Fibroblast of upper back skin (primary cell): ENCODE data around the gene DOC2A.
"Not testable (repeated sequence)": the region's sequence is repeated elsewhere in the genome, so short reads cannot be mapped to it uniquely, and the experiment has no call there.

Experiments
- DNase-seq: peaks from one replicate; pipeline ENCODE4 v3.0.0-alpha.2; 2013

The DOC2A gene

GRCh38 chr16:30010844-30011713 lies at the start of gene DOC2A:
DOC2A (minus strand) TSS chr16:30011027; CDS start chr16:30010222, 805 bp downstream.
- no peak for DNase-seq

GRCh38 chr16:30060346-30060745 lies 49.5 kb upstream of the DOC2A start:
- DNase-seq = no peak

GRCh38 chr16:30054959-30055553 lies 44.2 kb upstream of the DOC2A start:
- DNase-seq = no peak

GRCh38 chr16:30054451-30054850 lies 43.6 kb upstream of the DOC2A start:
- no peak for DNase-seq

- peak; percentile 53 for DNase-seq
Measured at GRCh38 chr16:30053376-30054015, 42.7 kb upstream of the DOC2A start.

GRCh38 chr16:30052671-30053372 lies 42.0 kb upstream of the DOC2A start:
- DNase-seq = peak; percentile 90

- peak; percentile 69 for DNase-seq
Measured at GRCh38 chr16:30051518-30051917, 40.7 kb upstream of the DOC2A start.

- no peak for DNase-seq
Measured at GRCh38 chr16:30049871-30050270, 39.0 kb upstream of the DOC2A start.

GRCh38 chr16:30046588-30046987 lies 35.8 kb upstream of the DOC2A start:
- no peak for DNase-seq

- no peak for DNase-seq
Measured at GRCh38 chr16:30046178-30046577, 35.4 kb upstream of the DOC2A start.

- peak; percentile 48 for DNase-seq
Measured at GRCh38 chr16:30041841-30042240, 31.0 kb upstream of the DOC2A start.

- not testable (repeated sequence) for DNase-seq
Measured at GRCh38 chr16:30040690-30041089, 29.9 kb upstream of the DOC2A start.

- no peak for DNase-seq
Measured at GRCh38 chr16:30040221-30040620, 29.4 kb upstream of the DOC2A start.

GRCh38 chr16:30033270-30033669 lies 22.4 kb upstream of the DOC2A start:
- DNase-seq = no peak

GRCh38 chr16:30032083-30032819 lies 21.4 kb upstream of the DOC2A start:
- DNase-seq = peak; percentile 62

GRCh38 chr16:30031477-30031918 lies 20.7 kb upstream of the DOC2A start:
- no peak for DNase-seq

GRCh38 chr16:30030841-30031413 lies 20.1 kb upstream of the DOC2A start, which contains the start of gene TLCD3B:
TLCD3B (minus strand) TSS chr16:30031271; CDS start chr16:30030527, 744 bp downstream.
- DNase-seq = no peak

GRCh38 chr16:30030011-30030685 lies 19.3 kb upstream of the DOC2A start:
- DNase-seq = no peak

- DNase-seq = no peak
Measured at GRCh38 chr16:30028438-30029076, 17.7 kb upstream of the DOC2A start.

GRCh38 chr16:30027588-30028437 lies 17.0 kb upstream of the DOC2A start:
- no peak for DNase-seq
